Astrocyte (in vitro differentiated cells and primary cell): ENCODE measurements around the gene OR12D3. TPM values are rescaled to one million over a fixed set of nuclear protein-coding genes. Genes with fewer than 3 reads are reported as not detected.

ENCODE experiments used
- DNase-seq: peaks from one replicate; pipeline ENCODE4 v3.0.0-alpha.2; 2010; ENCODE audit warnings: low read depth
- FAIRE-seq: peaks from 2 replicates; lab custom pipeline; 2011; peaks lifted over from hg19 to GRCh38; lab: Jason Lieb, UNC
- H2AFZ ChIP-seq: 2 replicates; pipeline ENCODE4 v1.6.0; 2012; ENCODE audit warnings: low read depth, low read length, inconsistent platforms
- H3K27ac ChIP-seq: 2 replicates; pipeline ENCODE4 v1.5.1; 2011; ENCODE audit warnings: low read depth, low read length, inconsistent platforms
- H3K27me3 ChIP-seq: 2 replicates; pipeline ENCODE4 v1.6.0; 2011; ENCODE audit warnings: low read length, inconsistent platforms; ENCODE audit not compliant: insufficient read depth
- H3K36me3 ChIP-seq: 2 replicates; pipeline ENCODE4 v1.5.1; 2011; ENCODE audit warnings: low read length, inconsistent platforms; ENCODE audit not compliant: insufficient read depth
- H3K4me1 ChIP-seq: 2 replicates; pipeline ENCODE4 v1.5.1; 2011; ENCODE audit warnings: low read length, inconsistent platforms; ENCODE audit not compliant: insufficient read depth
- H3K4me2 ChIP-seq: 2 replicates; pipeline ENCODE4 v1.6.0; 2012; ENCODE audit warnings: low read length, inconsistent platforms
- H3K4me3 ChIP-seq: 2 replicates; pipeline ENCODE4 v1.5.1; 2011; ENCODE audit warnings: low read depth, mild to moderate bottlenecking, low read length, inconsistent platforms; ENCODE audit not compliant: insufficient read depth
- H3K79me2 ChIP-seq: 2 replicates; pipeline ENCODE4 v1.6.0; 2012; ENCODE audit warnings: mild to moderate bottlenecking, low read length, inconsistent platforms; ENCODE audit not compliant: insufficient read depth
- H3K9ac ChIP-seq: 2 replicates; pipeline ENCODE4 v1.6.0; 2012; ENCODE audit warnings: mild to moderate bottlenecking, low read length, inconsistent platforms
- H3K9me3 ChIP-seq: 2 replicates; pipeline ENCODE4 v1.5.1; 2012; ENCODE audit warnings: low read depth, mild to moderate bottlenecking, low read length, inconsistent platforms; ENCODE audit not compliant: insufficient read depth
- H4K20me1 ChIP-seq: 2 replicates; pipeline ENCODE4 v1.6.0; 2012; ENCODE audit warnings: low read length, inconsistent platforms; ENCODE audit not compliant: insufficient read depth
- H3K27ac Mint-ChIP-seq: one replicate; pipeline ENCODE4 v1.8.0; 2021; ENCODE audit warnings: mild to moderate bottlenecking, mixed read lengths; ENCODE audit not compliant: unreplicated experiment
- H3K27me3 Mint-ChIP-seq: one replicate; pipeline ENCODE4 v1.8.0; 2021; ENCODE audit warnings: low read depth, mixed read lengths; ENCODE audit not compliant: unreplicated experiment
- H3K36me3 Mint-ChIP-seq: one replicate; pipeline ENCODE4 v1.8.0; 2021; ENCODE audit warnings: low read depth, mixed read lengths; ENCODE audit not compliant: unreplicated experiment
- H3K4me1 Mint-ChIP-seq: one replicate; pipeline ENCODE4 v1.8.0; 2021; ENCODE audit warnings: low read depth, mixed read lengths; ENCODE audit not compliant: unreplicated experiment
- H3K4me3 Mint-ChIP-seq: one replicate; pipeline ENCODE4 v1.8.0; 2021; ENCODE audit warnings: mild to moderate bottlenecking, moderate library complexity, mixed read lengths; ENCODE audit not compliant: unreplicated experiment
- H3K9me3 Mint-ChIP-seq: one replicate; pipeline ENCODE4 v1.8.0; 2021; ENCODE audit warnings: mild to moderate bottlenecking, mixed read lengths; ENCODE audit not compliant: unreplicated experiment
- EZH2 ChIP-seq: IDR thresholded peaks from 2 replicates; pipeline ENCODE4 v1.6.1; 2012; ENCODE audit warnings: mild to moderate bottlenecking, low read length, inconsistent platforms; ENCODE audit not compliant: insufficient read depth
- total RNA-seq: library from RNA; stranded (reverse); gene quantifications from 2 replicates; pipeline ENCODE4 v1.2.1, GENCODE V29; 2021
- TF ChIP-seq, protein P1 (sequence below): IDR thresholded peaks from 2 replicates; pipeline ENCODE4 v1.5.1; 2011; ENCODE audit warnings: low read depth, mild to moderate bottlenecking, inconsistent platforms, low read length, moderate library complexity; ENCODE audit not compliant: insufficient read depth

Gene OR12D3
- total RNA-seq, 1 donor from 2014 or later = not detected

DNA sequence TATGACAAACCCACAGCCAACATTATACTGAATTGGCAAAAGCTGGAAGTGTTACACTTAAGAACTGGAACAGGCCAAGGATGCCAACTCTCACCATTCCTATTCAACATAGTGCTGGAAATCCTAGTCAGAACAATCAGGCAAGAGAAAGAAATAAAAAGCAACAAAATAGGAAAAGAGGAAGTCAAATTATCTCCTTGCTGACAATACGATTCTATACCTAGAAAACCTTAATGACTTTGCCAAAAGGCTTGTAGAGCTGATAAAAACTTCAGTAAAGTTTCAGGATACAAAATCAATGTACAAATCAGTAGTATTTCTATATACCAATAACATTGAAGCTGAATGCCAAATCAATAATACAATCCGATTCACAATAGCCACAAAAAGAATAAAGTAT, 38.8 kb downstream of the OR12D3 start:
- H3K9me3 ChIP-seq = no peaks in the 10 kb centered on the region
- H3K4me2 ChIP-seq = no peak overlapping the region
- H2AFZ ChIP-seq = no peak overlapping the region
- H3K27ac Mint-ChIP-seq = no peak overlapping the region
- no peaks in the 10 kb centered on the region for H3K4me1 ChIP-seq
- H3K4me3 ChIP-seq = no peak overlapping the region
- H3K9me3 Mint-ChIP-seq = no peaks in the 10 kb centered on the region
- no peak for TF ChIP-seq EZH2
- TF ChIP-seq, protein P1, sequence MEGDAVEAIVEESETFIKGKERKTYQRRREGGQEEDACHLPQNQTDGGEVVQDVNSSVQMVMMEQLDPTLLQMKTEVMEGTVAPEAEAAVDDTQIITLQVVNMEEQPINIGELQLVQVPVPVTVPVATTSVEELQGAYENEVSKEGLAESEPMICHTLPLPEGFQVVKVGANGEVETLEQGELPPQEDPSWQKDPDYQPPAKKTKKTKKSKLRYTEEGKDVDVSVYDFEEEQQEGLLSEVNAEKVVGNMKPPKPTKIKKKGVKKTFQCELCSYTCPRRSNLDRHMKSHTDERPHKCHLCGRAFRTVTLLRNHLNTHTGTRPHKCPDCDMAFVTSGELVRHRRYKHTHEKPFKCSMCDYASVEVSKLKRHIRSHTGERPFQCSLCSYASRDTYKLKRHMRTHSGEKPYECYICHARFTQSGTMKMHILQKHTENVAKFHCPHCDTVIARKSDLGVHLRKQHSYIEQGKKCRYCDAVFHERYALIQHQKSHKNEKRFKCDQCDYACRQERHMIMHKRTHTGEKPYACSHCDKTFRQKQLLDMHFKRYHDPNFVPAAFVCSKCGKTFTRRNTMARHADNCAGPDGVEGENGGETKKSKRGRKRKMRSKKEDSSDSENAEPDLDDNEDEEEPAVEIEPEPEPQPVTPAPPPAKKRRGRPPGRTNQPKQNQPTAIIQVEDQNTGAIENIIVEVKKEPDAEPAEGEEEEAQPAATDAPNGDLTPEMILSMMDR = no peak
- DNase-seq (no peak), FAIRE-seq (no peak)
- H4K20me1 ChIP-seq = no peaks in the 10 kb centered on the region
- no peaks in the 10 kb centered on the region for H3K27me3 ChIP-seq
- H3K9ac ChIP-seq = no peak overlapping the region
- no peaks in the 10 kb centered on the region for H3K4me1 Mint-ChIP-seq
- no peak overlapping the region for H3K4me3 Mint-ChIP-seq
- H3K36me3 Mint-ChIP-seq = no peaks in the 10 kb centered on the region
- no peaks in the 10 kb centered on the region for H3K27me3 Mint-ChIP-seq
- H3K79me2 ChIP-seq = no peaks in the 10 kb centered on the region
- no peak overlapping the region for H3K27ac ChIP-seq
- no peaks in the 10 kb centered on the region for H3K36me3 ChIP-seq

DNA sequence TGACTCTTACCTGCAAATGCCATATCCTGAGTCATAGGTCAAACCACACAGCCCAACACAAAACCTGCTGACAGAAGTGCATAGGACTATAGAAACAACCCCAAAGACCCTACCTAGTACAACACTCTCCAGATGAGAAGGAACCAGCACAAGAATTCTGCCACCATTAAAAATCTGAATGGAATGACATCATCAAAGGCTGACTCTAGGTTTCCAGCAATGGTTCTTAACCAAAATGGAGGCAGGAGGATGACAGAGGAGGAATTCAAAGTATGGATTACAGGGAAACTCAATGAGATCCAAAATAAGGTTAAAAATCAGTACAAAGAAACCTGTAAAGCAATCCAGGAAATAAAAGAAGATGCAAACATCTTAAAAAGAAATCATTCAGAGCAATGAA, 42.4 kb downstream of the OR12D3 start:
- H3K27ac ChIP-seq = no peak overlapping the region
- DNase-seq = no peak
- H3K9me3 ChIP-seq = no peaks in the 10 kb centered on the region
- Mint-ChIP-seq H3K27ac (no peak overlapping the region), H3K27me3 (peaks cover 3% of the 10 kb centered on the region), H3K4me3 (no peak overlapping the region), H3K9me3 (no peaks in the 10 kb centered on the region), H3K4me1 (no peaks in the 10 kb centered on the region), H3K36me3 (no peaks in the 10 kb centered on the region)
- no peaks in the 10 kb centered on the region for H3K79me2 ChIP-seq
- H3K4me1 ChIP-seq = no peaks in the 10 kb centered on the region
- no peak overlapping the region for H2AFZ ChIP-seq
- FAIRE-seq = no peak
- H3K4me2 ChIP-seq = no peak overlapping the region
- no peak overlapping the region for H3K9ac ChIP-seq
- no peaks in the 10 kb centered on the region for H3K36me3 ChIP-seq
- no peaks in the 10 kb centered on the region for H3K27me3 ChIP-seq
- H4K20me1 ChIP-seq = no peaks in the 10 kb centered on the region
- no peak for TF ChIP-seq EZH2
- TF ChIP-seq, protein P1 = no peak
- no peak overlapping the region for H3K4me3 ChIP-seq

DNA sequence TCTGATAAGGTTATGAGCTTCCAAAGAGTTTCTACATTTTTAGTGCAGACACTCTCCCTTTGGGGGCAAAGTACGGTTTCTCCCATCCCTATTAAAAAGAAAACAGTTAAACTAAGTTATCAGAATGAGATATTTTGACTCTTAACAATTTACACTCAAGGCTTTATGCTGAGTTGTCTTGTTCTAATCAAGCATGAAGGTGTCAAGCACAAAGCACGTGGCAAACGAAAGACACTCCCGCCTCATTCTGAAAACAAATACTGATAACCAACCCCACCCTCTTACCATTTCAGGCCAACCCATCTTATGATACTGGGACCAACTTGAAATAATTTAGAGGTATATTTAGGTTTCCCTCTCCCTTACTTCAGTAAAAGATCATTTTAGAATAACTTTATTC, 49.3 kb downstream of the OR12D3 start:
- no peaks in the 10 kb centered on the region for H3K4me1 Mint-ChIP-seq

More for the DNA sequence above, 49.3 kb downstream of the OR12D3 start:
- no peaks in the 10 kb centered on the region for H3K36me3 Mint-ChIP-seq
- no peaks in the 10 kb centered on the region for H4K20me1 ChIP-seq
- no peaks in the 10 kb centered on the region for H3K27me3 ChIP-seq
- no peak overlapping the region for H3K27ac ChIP-seq
- FAIRE-seq (no peak), DNase-seq (no peak)
- no peaks in the 10 kb centered on the region for H3K9me3 Mint-ChIP-seq
- H3K9ac ChIP-seq = no peak overlapping the region
- TF ChIP-seq EZH2 = no peak
- TF ChIP-seq, protein P1 = no peak
- no peaks in the 10 kb centered on the region for H3K4me1 ChIP-seq
- no peak overlapping the region for H3K4me2 ChIP-seq
- H2AFZ ChIP-seq = no peak overlapping the region
- no peaks in the 10 kb centered on the region for H3K36me3 ChIP-seq
- H3K27me3 Mint-ChIP-seq = peaks cover 3% of the 10 kb centered on the region
- no peaks in the 10 kb centered on the region for H3K79me2 ChIP-seq
- no peaks in the 10 kb centered on the region for H3K9me3 ChIP-seq
- no peak overlapping the region for H3K27ac Mint-ChIP-seq
- H3K4me3 Mint-ChIP-seq = no peak overlapping the region
- H3K4me3 ChIP-seq = no peak overlapping the region

Other genes starting within 250 kb of the OR12D3 start
- not detected in 2 replicates for gene OR2J2, start 204.4 kb downstream of the OR12D3 start, total RNA-seq
- not detected in 2 replicates for gene OR14J1, start 73.6 kb downstream of the OR12D3 start, total RNA-seq
- gene OR5V1, start 6.4 kb downstream of the OR12D3 start, total RNA-seq = not detected in 2 replicates
- gene OR12D2, start 20.3 kb upstream of the OR12D3 start, total RNA-seq = not detected in 2 replicates
- gene OR12D1, start 39.6 kb upstream of the OR12D3 start, total RNA-seq = not detected in 2 replicates
- not detected in 2 replicates for gene OR10C1, start 64.0 kb upstream of the OR12D3 start, total RNA-seq
- not detected in 2 replicates for gene OR11A1, start 81.8 kb upstream of the OR12D3 start, total RNA-seq
- not detected in 2 replicates for gene OR2H1, start 81.9 kb upstream of the OR12D3 start, total RNA-seq
- gene MAS1L, start 112.7 kb upstream of the OR12D3 start, total RNA-seq = not detected in 2 replicates
- gene UBD, start 184.4 kb upstream of the OR12D3 start, total RNA-seq = 9.9 and 13.2 TPM in 2 replicates
- not detected in 2 replicates for gene OR2H2, start 209.8 kb upstream of the OR12D3 start, total RNA-seq